K562 (cell line): Measurements from ENCODE around the gene SLIT1. TPM values are rescaled to one million over a fixed set of nuclear protein-coding genes. Genes with fewer than 3 reads are reported as not detected.

Source experiments
- DDX20 ChIP-seq: fragments of 450-650 bp; IDR thresholded peaks from 2 replicates; pipeline ENCODE4 v1.6.1; 2016; ENCODE audit warnings: missing genetic modification characterization, low read depth, mild to moderate bottlenecking, missing compliant biosample characterization, moderate library complexity
- E2F3 ChIP-seq: fragments of 250-450 bp; sonication (Bioruptor Pico); IDR thresholded peaks from 2 replicates; pipeline ENCODE4 v1.4.0; 2020; ENCODE audit warnings: mild to moderate bottlenecking
- FOXK1 ChIP-seq: sonication (generic); formaldehyde crosslinking; IDR thresholded peaks from 2 replicates; pipeline ENCODE4 v1.8.0; 2022; ENCODE audit warnings: missing genetic modification reagents, mild to moderate bottlenecking, borderline replicate concordance
- MAX ChIP-seq: sonication (generic); formaldehyde crosslinking; IDR thresholded peaks from 2 replicates; pipeline ENCODE4 v1.9.0; 2022; ENCODE audit warnings: mild to moderate bottlenecking, missing genetic modification reagents
- MCM7 ChIP-seq, 2 experiments: fragments of 450-650 bp; IDR thresholded peaks; 2 replicates each; pipeline ENCODE4 v1.6.1; 2016 to 2018
- NCOR1 ChIP-seq: fragments of 450-650 bp; IDR thresholded peaks from 2 replicates; pipeline ENCODE4 v1.6.1; 2016; ENCODE audit warnings: mild to moderate bottlenecking, moderate library complexity
- RAD21 ChIP-seq, 2 experiments: fragments of 250-450 bp in 1 of 2; fragments of 450-650 bp in 1 of 2; sonication (Bioruptor Pico) in 1 of 2; formaldehyde crosslinking in 1 of 2; IDR thresholded peaks in 1 of 2; conservative IDR thresholded peaks in 1 of 2; 2 replicates each; pipeline versions ENCODE4 v1.4.0 to v1.8.0; 2020 to 2022; ENCODE audit warnings: mild to moderate bottlenecking in 2 of 2, moderate library complexity in 1 of 2
- SMAD4 ChIP-seq: fragments of 250-450 bp; sonication (Bioruptor Pico); conservative IDR thresholded peaks from 2 replicates; pipeline ENCODE4 v1.8.0; 2021; ENCODE audit warnings: inconsistent platforms, mild to moderate bottlenecking, moderate library complexity
- ZBTB43 ChIP-seq: sonication (generic); formaldehyde crosslinking; IDR thresholded peaks from 2 replicates; pipeline ENCODE4 v1.8.0; 2023; ENCODE audit warnings: mild to moderate bottlenecking, missing genetic modification reagents
- ZHX1 ChIP-seq: fragments of 150-350 bp; conservative IDR thresholded peaks from 2 replicates; pipeline ENCODE4 v1.6.1; 2014; ENCODE audit warnings: low read length
- ZNF766 ChIP-seq: fragments of 200-800 bp; sonication (Bioruptor generic); conservative IDR thresholded peaks from 2 replicates; pipeline ENCODE4 v1.6.1; 2016; ENCODE audit warnings: missing genetic modification characterization, missing compliant biosample characterization
- polyA plus RNA-seq, 8 experiments: library from polyadenylated mRNA; depleted of rRNA in 4 of 8; stranded (reverse) in 5 of 8; unstranded in 3 of 8; fragments of >200 nt; fragmentation: Nextera tagmentation in 2 of 8; fragmentation: Illumina TruSeq in 1 of 8; extraction: Ambion mirVana in 2 of 8; extraction: Trizol in 1 of 8; gene quantifications; 2 replicates each; pipeline versions ENCODE4 v1.2.1 to v1.2.3, GENCODE V29; 2011 to 2014; ENCODE audit warnings: inconsistent platforms in 1 of 8, missing spikeins in 1 of 8
- total RNA-seq, 7 experiments: library from RNA; depleted of rRNA in 6 of 7; stranded (reverse); fragments of >200 nt in 6 of 7; fragmentation: Illumina TruSeq in 2 of 7; extraction: Trizol in 2 of 7; gene quantifications; 2 replicates each; pipeline versions ENCODE4 v1.2.1 to v1.2.3, GENCODE V29; 2011 to 2021; ENCODE audit warnings: low replicate concordance in 1 of 7

SLIT1 gene
- total and polyA plus RNA-seq, 9 of the 15 experiments (the other 6 are each of a cell fraction or from before 2014, with no cell fraction given), result 0.01 to 0.11 (median 0.04) TPM; not detected in 3

GRCh38 chr10:97169063-97169462 is 16.7 kb downstream of the SLIT1 start (continued):
- TF ChIP-seq FOXK1 (CRISPR knock-in tag) (no peak), MAX (CRISPR knock-in tag) (no peak), NCOR1 (no peak), RAD21 (CRISPR knock-in tag; conservative IDR thresholded peaks at IDR 0.05 in 1 of 2, IDR thresholded peaks at IDR 0.05 in 1 of 2) (no peak), ZHX1 (no peak), ZBTB43 (CRISPR knock-in tag) (no peak), MCM7 (IDR thresholded peaks at IDR 0.05) (no peak), ZNF766 (CRISPR knock-in tag) (no peak), DDX20 (tag) (no peak), SMAD4 (no peak), E2F3 (CRISPR knock-in tag) (no peak)
